ENCODE results near the gene RNGTT.

The RNGTT gene

GRCh38 chr6:88763160-88763559 is 200.3 kb downstream of the RNGTT start:
- POLR2A ChIA-PET: no interaction called here

GRCh38 chr6:88761237-88762031 is 202.0 kb downstream of the RNGTT start:
- no peak overlapping the region for H3K4me3 ChIP-seq (ENCODE audit: low read depth, low read length)
- H3K4me1 ChIP-seq (ENCODE audit: control insufficient read depth, insufficient read depth, low read length): no peaks in the 10 kb centered on the region
- H3K27ac ChIP-seq (ENCODE audit: extremely low read depth, low read depth, low read length): no peak overlapping the region
- CTCF ChIA-PET: interaction anchor here (0.7 kb wide), 2 partner anchors 494 to 831 kb away, joined by 3 to 4 read pairs; no protein-coding TSS in a partner anchor
- H3K36me3 ChIP-seq (ENCODE audit: control insufficient read depth in 2 of 2, insufficient read depth in 1 of 2, low read length in 2 of 2): no peaks in the 10 kb centered on the region
- TF ChIP-seq ZNF501 (tag by site-specific recombination; IDR thresholded peaks at IDR 0.05) (no peak), ZNF146 (tag by site-specific recombination; IDR thresholded peaks at IDR 0.05) (no peak), MEIS1 (CRISPR knock-in tag; IDR thresholded peaks at IDR 0.05; ENCODE audit: borderline replicate concordance) (no peak)
- no peaks in the 10 kb centered on the region for H3K9me3 ChIP-seq (ENCODE audit: control insufficient read depth, insufficient read depth, low read depth, low read length)
- POLR2A ChIA-PET: interaction anchor here (0.6 kb wide), 2 partner anchors 49 to 1163 kb away, joined by 4 to 5 read pairs; no protein-coding TSS in a partner anchor

More at GRCh38 chr6:88763160-88763559, 200.3 kb downstream of the RNGTT start:
- TF ChIP-seq, protein P1, sequence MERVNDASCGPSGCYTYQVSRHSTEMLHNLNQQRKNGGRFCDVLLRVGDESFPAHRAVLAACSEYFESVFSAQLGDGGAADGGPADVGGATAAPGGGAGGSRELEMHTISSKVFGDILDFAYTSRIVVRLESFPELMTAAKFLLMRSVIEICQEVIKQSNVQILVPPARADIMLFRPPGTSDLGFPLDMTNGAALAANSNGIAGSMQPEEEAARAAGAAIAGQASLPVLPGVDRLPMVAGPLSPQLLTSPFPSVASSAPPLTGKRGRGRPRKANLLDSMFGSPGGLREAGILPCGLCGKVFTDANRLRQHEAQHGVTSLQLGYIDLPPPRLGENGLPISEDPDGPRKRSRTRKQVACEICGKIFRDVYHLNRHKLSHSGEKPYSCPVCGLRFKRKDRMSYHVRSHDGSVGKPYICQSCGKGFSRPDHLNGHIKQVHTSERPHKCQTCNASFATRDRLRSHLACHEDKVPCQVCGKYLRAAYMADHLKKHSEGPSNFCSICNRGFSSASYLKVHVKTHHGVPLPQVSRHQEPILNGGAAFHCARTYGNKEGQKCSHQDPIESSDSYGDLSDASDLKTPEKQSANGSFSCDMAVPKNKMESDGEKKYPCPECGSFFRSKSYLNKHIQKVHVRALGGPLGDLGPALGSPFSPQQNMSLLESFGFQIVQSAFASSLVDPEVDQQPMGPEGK (tag by site-specific recombination; IDR thresholded peaks at IDR 0.05): no peak
- TF ChIP-seq ZNF514 (tag by site-specific recombination; IDR thresholded peaks at IDR 0.05) (no peak), ZNF114 (tag by site-specific recombination; IDR thresholded peaks at IDR 0.05) (no peak), ZNF140 (tag by site-specific recombination; IDR thresholded peaks at IDR 0.05) (peak; percentile 29; the same call in 1 of the 2 replicates), ZNF473 (tag by site-specific recombination; IDR thresholded peaks at IDR 0.05) (no peak)
- Histone ChIP-seq H3K36me3 (ENCODE audit: control insufficient read depth in 2 of 2, insufficient read depth in 1 of 2, low read length in 2 of 2) (no peaks in the 10 kb centered on the region), H3K27ac (ENCODE audit: extremely low read depth, low read depth, low read length) (no peak overlapping the region), H3K4me3 (ENCODE audit: low read depth, low read length) (no peak overlapping the region), H3K9me3 (ENCODE audit: control insufficient read depth, insufficient read depth, low read depth, low read length) (no peaks in the 10 kb centered on the region), H3K4me1 (ENCODE audit: control insufficient read depth, insufficient read depth, low read length) (no peaks in the 10 kb centered on the region)
- CTCF ChIA-PET: interaction anchor here (1.5 kb wide), 1 partner anchor 17 kb away, joined by 5 read pairs; no protein-coding TSS in a partner anchor

DNA sequence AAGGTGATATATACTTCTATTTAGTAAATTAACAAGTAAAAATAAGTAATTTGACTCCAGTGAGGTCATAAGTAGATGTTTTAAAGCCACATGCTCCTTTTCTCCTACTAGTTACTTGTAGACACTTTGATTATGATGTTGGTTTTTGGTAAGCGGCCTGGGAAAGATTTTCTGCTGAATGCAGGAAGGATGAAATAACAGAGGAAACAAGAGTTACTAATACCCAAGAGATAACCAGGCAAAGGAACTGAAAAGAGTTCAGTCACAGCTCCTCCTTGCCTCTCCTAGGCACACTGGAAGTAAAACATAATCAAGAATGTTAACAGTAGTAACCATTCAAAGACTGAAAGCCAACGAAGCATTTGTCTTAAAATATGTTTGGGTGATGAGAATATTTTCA is 203.3 kb downstream of the RNGTT start:
- Histone ChIP-seq H3K4me1 (ENCODE audit: control insufficient read depth, insufficient read depth, low read length) (no peaks in the 10 kb centered on the region), H3K36me3 (ENCODE audit: control insufficient read depth in 2 of 2, insufficient read depth in 1 of 2, low read length in 2 of 2) (no peaks in the 10 kb centered on the region), H3K9me3 (ENCODE audit: control insufficient read depth, insufficient read depth, low read depth, low read length) (no peaks in the 10 kb centered on the region), H3K27ac (ENCODE audit: extremely low read depth, low read depth, low read length) (no peak overlapping the region), H3K4me3 (ENCODE audit: low read depth, low read length) (no peak overlapping the region)
- CTCF ChIA-PET: interaction anchor here (0.6 to 2.1 kb wide), 4 partner anchors 21 to 230 kb away, joined by 3 to 9 read pairs (median 4); no protein-coding TSS in a partner anchor
- TF ChIP-seq, protein P2, sequence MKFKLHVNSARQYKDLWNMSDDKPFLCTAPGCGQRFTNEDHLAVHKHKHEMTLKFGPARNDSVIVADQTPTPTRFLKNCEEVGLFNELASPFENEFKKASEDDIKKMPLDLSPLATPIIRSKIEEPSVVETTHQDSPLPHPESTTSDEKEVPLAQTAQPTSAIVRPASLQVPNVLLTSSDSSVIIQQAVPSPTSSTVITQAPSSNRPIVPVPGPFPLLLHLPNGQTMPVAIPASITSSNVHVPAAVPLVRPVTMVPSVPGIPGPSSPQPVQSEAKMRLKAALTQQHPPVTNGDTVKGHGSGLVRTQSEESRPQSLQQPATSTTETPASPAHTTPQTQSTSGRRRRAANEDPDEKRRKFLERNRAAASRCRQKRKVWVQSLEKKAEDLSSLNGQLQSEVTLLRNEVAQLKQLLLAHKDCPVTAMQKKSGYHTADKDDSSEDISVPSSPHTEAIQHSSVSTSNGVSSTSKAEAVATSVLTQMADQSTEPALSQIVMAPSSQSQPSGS (tag by site-specific recombination; IDR thresholded peaks at IDR 0.05; ENCODE audit: low read depth): no peak
- no peak for TF ChIP-seq BCL11B (tag by site-specific recombination; IDR thresholded peaks at IDR 0.05; ENCODE audit: low read depth)
- no peak for TF ChIP-seq ZNF76 (tag by site-specific recombination; IDR thresholded peaks at IDR 0.05; ENCODE audit: borderline replicate concordance, low read depth)
- no peak for TF ChIP-seq SALL2 (tag by site-specific recombination; IDR thresholded peaks at IDR 0.05; ENCODE audit: borderline replicate concordance)
- TF ChIP-seq ZBTB1 (tag by site-specific recombination; IDR thresholded peaks at IDR 0.05): no peak
- no peak for TF ChIP-seq ZBTB21 (tag by site-specific recombination; IDR thresholded peaks at IDR 0.05)
- no peak for TF ChIP-seq SP7 (tag by site-specific recombination; IDR thresholded peaks at IDR 0.05)
- TF ChIP-seq ZNF623 (tag by site-specific recombination; IDR thresholded peaks at IDR 0.05): no peak
- TF ChIP-seq ZNF677 (tag by site-specific recombination; IDR thresholded peaks at IDR 0.05): no peak
- no peak for TF ChIP-seq ZEB2 (tag by site-specific recombination; IDR thresholded peaks at IDR 0.05)
- TF ChIP-seq BCL11A (tag by site-specific recombination; IDR thresholded peaks at IDR 0.05; ENCODE audit: low read depth): no peak
- TF ChIP-seq ZNF692 (tag by site-specific recombination; IDR thresholded peaks at IDR 0.05): no peak
- TF ChIP-seq ZNF394 (tag by site-specific recombination; IDR thresholded peaks at IDR 0.05; ENCODE audit: borderline replicate concordance): no peak
- no peak for TF ChIP-seq ZNF670 (tag by site-specific recombination; IDR thresholded peaks at IDR 0.05; ENCODE audit: low read depth)
- no peak for TF ChIP-seq RBAK (tag by site-specific recombination; IDR thresholded peaks at IDR 0.05)
- TF ChIP-seq HOXD13 (CRISPR knock-in tag; IDR thresholded peaks at IDR 0.05; ENCODE audit: borderline replicate concordance): no peak
- POLR2A ChIA-PET: no interaction called here

All from HEK293 (cell line).